Measurements from ENCODE around the gene ADGRG3. TPM values are rescaled to one million over a fixed set of nuclear protein-coding genes. Genes with fewer than 3 reads are reported as not detected.

The ADGRG3 gene
- total and polyA plus RNA-seq, 9 of the 15 experiments (the other 6 are each of a cell fraction or from before 2014, with no cell fraction given), result 0.09 to 0.52 (median 0.14) TPM; not detected in 3

DNA sequence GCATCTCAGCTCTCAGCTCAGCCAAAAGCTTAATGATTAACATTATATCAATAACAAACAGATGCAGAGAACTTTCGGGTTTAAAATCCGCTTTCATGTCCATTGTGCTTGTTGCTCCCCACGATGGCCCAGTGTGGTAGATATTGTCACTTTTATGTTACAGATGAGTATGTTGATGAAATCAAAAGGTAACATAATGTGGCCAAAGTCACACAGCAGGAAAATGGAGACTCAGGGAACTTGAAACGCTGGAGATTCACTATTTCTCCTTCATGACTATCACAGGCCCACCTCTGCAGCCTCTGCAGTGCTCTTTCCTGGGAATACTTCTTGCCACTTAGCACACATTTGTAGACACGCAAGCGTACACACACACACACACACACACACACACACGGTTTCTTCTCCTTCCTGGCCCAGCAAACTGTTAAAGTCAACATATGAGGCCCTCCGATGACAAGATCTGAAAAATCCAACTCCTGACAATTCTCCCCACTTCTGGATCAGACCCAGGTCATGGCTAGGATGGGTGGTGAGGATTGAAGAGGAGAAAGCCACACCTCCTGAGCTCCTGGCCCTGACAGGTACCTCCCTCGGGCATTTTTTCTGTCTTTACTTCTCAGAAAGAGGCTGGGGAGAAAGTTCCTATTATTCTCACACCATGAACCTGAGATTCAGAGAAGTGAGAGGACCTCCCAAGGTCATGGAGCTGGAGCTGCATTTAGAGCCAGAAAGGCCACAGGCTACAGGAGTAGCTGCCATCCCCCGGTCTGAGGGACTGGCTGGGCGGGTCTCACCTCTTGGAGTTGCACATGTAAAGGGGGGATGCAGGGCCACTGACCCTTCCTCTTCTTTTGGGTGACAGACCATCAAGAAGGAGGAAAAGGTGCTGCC lies 36.2 kb downstream of the ADGRG3 start:
- Histone ChIP-seq H3K9me1 (ENCODE audit: control insufficient read depth, insufficient read depth, low read length) (no peaks in the 10 kb centered on the region), H3K27ac (ENCODE audit: extremely low read depth, low read depth, low read length) (no peak overlapping the region), H3K4me3 (no peak overlapping the region), H3K9me3 (replicated peaks; ENCODE audit: control insufficient read depth, insufficient read depth, low read depth, low read length) (no peaks in the 10 kb centered on the region), H2AFZ (ENCODE audit: low read depth, low read length) (no peak overlapping the region), H3K36me3 (ENCODE audit: control insufficient read depth, insufficient read depth, low read length) (no peaks in the 10 kb centered on the region), H4K20me1 (replicated peaks; ENCODE audit: control insufficient read depth, insufficient read depth, low read length) (no peaks in the 10 kb centered on the region), H3K27me3 (ENCODE audit: control insufficient read depth in 2 of 2, insufficient read depth in 2 of 2, low read length in 2 of 2) (peaks cover 3 to 6% of the 10 kb centered on the region in 2 experiments; a peak in 3 of 5 replicates), H3K9ac (ENCODE audit: insufficient read depth in 1 of 2, low read depth in 2 of 2, low read length in 2 of 2) (no peak overlapping the region), H3K79me2 (ENCODE audit: control insufficient read depth, insufficient read depth, low read length) (no peaks in the 10 kb centered on the region), H3K4me1 (replicated peaks in 1 of 2; ENCODE audit: control insufficient read depth in 2 of 2, insufficient read depth in 2 of 2, low read length in 2 of 2) (peaks cover 18 to 21% of the 10 kb centered on the region in 2 experiments), H3K4me2 (ENCODE audit: insufficient read depth, low read length) (no peak overlapping the region)
- ATAC-seq (no peak), FAIRE-seq (no peak), DNase-seq (ENCODE audit: extremely low read depth in 1 of 4, low spot score in 3 of 4) (no peak)
- intact Hi-C loops (cut with micrococcal nuclease) (no loop called here), in situ Hi-C loops (cut with MboI) (no loop called here)
- 30% methylated on average over 11 of the region's 11 CpGs for WGBS (ENCODE audit: insufficient coverage, low coverage, missing lambda C conversion rate)
- ChIA-PET POLR2A (interaction anchor here (0.8 to 1.0 kb wide), 3 partner anchors 10 to 38 kb away, joined by 3 to 4 read pairs (median 3); partner anchors contain the start of genes DRC7 and KATNB1), CTCF (ENCODE audit: low intra/inter-chr PET ratio) (no interaction called here)
- no TSS peak for BruUV-seq (replicated peaks)
- no peak for TF ChIP-seq EGR1 (conservative IDR thresholded peaks at IDR 0.05)
- TF ChIP-seq ESRRA (IDR thresholded peaks at IDR 0.05; ENCODE audit: borderline replicate concordance, low read depth), result peak; percentile 20; the same call in 1 of the 2 replicates
